RWPE1 (cell line): ENCODE results near the gene POLR1C.

Experiments
- CTCF ChIA-PET: fragments of 350-600 bp; sonication (Branson Sonifier 250); formaldehyde crosslinking; extraction: SDS; loops from one replicate; lab custom pipeline; 2021; lab: Yijun Ruan, JAX
- POLR2A ChIA-PET: fragments of 400-600 bp; formaldehyde crosslinking; extraction: SDS; loops from one replicate; lab custom pipeline; 2020; ENCODE audit warnings: antibody characterized with exemption; ENCODE audit not compliant: low non-redundant PET; lab: Yijun Ruan, JAX
- DNase-seq: peaks from one replicate; pipeline ENCODE4 v3.0.0; 2012; ENCODE audit warnings: low spot score
- H3K27ac ChIP-seq: fragments of 450-650 bp; 2 replicates; pipeline ENCODE4 v1.5.1; 2017
- CTCF ChIP-seq: fragments of 450-650 bp; conservative IDR thresholded peaks from 2 replicates; pipeline ENCODE4 v1.5.1; 2017; ENCODE audit warnings: low read depth, mild to moderate bottlenecking

Gene POLR1C

DNA sequence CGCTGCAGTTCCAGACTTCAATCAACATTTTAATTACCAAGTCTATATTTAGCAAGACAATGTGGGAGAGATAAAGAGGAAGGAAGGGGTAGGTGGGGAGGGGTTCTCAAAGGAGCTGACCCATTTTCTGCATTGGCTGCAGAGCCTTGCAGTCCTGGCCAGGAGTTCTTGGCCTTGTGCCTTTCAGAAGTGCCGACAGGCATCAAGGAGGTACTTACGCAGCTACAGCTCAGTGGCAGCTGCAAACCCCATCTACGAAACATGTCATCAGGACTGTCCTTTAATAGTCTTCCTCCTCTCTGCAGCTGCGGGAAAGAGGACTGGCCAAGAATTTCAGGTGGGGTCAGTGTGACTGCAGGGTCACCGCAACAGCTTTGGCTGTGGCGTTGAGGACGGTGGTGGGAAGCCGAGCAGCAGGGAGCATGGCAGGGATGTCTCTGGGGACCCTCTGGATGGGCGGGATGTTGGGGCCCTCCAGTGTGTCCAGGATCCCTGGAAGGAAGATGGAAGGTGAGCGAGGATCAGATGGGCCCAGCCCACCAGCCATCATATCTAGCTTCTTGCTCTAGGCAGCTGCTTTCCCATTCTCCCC is 5.0 kb upstream of the POLR1C start:
- no peak for DNase-seq
- CTCF ChIA-PET, result no interaction called here
- TF ChIP-seq CTCF, result no peak

GRCh38 chr6:43515808-43516207 is 1.1 kb upstream of the POLR1C start:
- ChIA-PET CTCF (interaction anchor here (0.5 kb wide), 1 partner anchor 151 kb away, joined by 4 read pairs; no protein-coding TSS in a partner anchor), POLR2A (interaction anchor here (0.6 to 0.9 kb wide), 2 partner anchors 204 to 386 kb away, joined by 3 to 4 read pairs; no protein-coding TSS in a partner anchor)

More for the DNA sequence above, 5.0 kb upstream of the POLR1C start:
- peak overlapping the region; percentile 80 for H3K27ac ChIP-seq
- POLR2A ChIA-PET, result no interaction called here

GRCh38 chr6:43516367-43516696 is 557 bp upstream of the POLR1C start:
- TF ChIP-seq CTCF, result no peak
- no peak for DNase-seq
- peak overlapping the region; percentile 80 for H3K27ac ChIP-seq
- ChIA-PET CTCF (interaction anchor here (0.6 to 1.1 kb wide), 2 partner anchors 9 to 783 kb away, joined by 3 read pairs; no protein-coding TSS in a partner anchor), POLR2A (interaction anchor here (0.9 to 1.3 kb wide), 2 partner anchors 9 to 205 kb away, joined by 4 read pairs; no protein-coding TSS in a partner anchor)

More at GRCh38 chr6:43515808-43516207, 1.1 kb upstream of the POLR1C start:
- TF ChIP-seq CTCF, result no peak
- H3K27ac ChIP-seq, result peak overlapping the region; percentile 80
- DNase-seq, result no peak

GRCh38 chr6:43517505-43518357 is 842 bp downstream of the POLR1C start:
- DNase-seq, result no peak
- CTCF ChIA-PET, result interaction anchor here (0.6 to 1.1 kb wide), 2 partner anchors 11 to 492 kb away, joined by 3 to 5 read pairs; no protein-coding TSS in a partner anchor
- H3K27ac ChIP-seq, result peak overlapping the region; percentile 80
- POLR2A ChIA-PET, result interaction anchor here (1.3 kb wide), 1 partner anchor 10 kb away, joined by 4 read pairs; no protein-coding TSS in a partner anchor
- no peak for TF ChIP-seq CTCF

- TF ChIP-seq CTCF, result no peak
- CTCF ChIA-PET, result no interaction called here
- POLR2A ChIA-PET, result no interaction called here
- no peak for DNase-seq
- H3K27ac ChIP-seq, result peak overlapping the region; percentile 34
These were observed 3.2 kb downstream of the POLR1C start for GRCh38 chr6:43520097-43520496.

- TF ChIP-seq CTCF, result no peak
- ChIA-PET POLR2A (no interaction called here), CTCF (no interaction called here)
- H3K27ac ChIP-seq, result peak overlapping the region; percentile 38
- DNase-seq, result no peak
These were observed 4.9 kb downstream of the POLR1C start for GRCh38 chr6:43521836-43522235.
